ENCODE data around the gene FAM174C. TPM values are rescaled to one million over a fixed set of nuclear protein-coding genes. Genes with fewer than 3 reads are reported as not detected.
A peak's percentile ranks its signal among the peaks of the same experiment; 100 is the strongest.

Gene FAM174C
- total and polyA plus RNA-seq, 2 of the 8 experiments (the other 6 are each of a cell fraction or from before 2014, with no cell fraction given), result 44.5 to 125 TPM

GRCh38 chr19:1252821-1253513 lies 22.4 kb upstream of the FAM174C start:
- CTCF ChIA-PET (ENCODE audit: partially characterized antibody), result interaction anchor here (1.2 to 6.0 kb wide), 3 partner anchors 8 to 14 kb away, joined by 3 to 42 read pairs (median 4); no protein-coding TSS in a partner anchor
- WGBS, 2 experiments (ENCODE audit: extremely low coverage in 1 of 2, insufficient coverage in 1 of 2, insufficient read length in 1 of 2, insufficient replicate concordance in 2 of 2, low coverage in 1 of 2, low lambda C conversion rate in 2 of 2, missing lambda C conversion rate in 1 of 2), result 85% methylated on average over 7 of the region's 26 CpGs; no CpG with 5 or more reads in 1 of the 2 experiments

More at GRCh38 chr19:1252821-1253513, 22.4 kb upstream of the FAM174C start:
- peaks cover 2% of the 10 kb centered on the region; the same call in 1 of the 2 replicates for H3K23me2 ChIP-seq (ENCODE audit: low read depth, low read length)
- DNase-seq (ENCODE audit: low read depth in 1 of 2, low spot score in 2 of 2) (no peak), FAIRE-seq (no peak)
- no peak overlapping the region for H2BK20ac ChIP-seq (ENCODE audit: low read length)
- peak overlapping the region; percentile 23 to 83; a peak in 2 of 4 replicates for H3K4me2 ChIP-seq (ENCODE audit: insufficient read depth in 1 of 2, low read depth in 2 of 2, low read length in 2 of 2)
- no peak overlapping the region for H2AFZ ChIP-seq (ENCODE audit: low read length)
- TF ChIP-seq JUND (IDR thresholded peaks at IDR 0.05; ENCODE audit: low read length) (no peak), BRCA1 (IDR thresholded peaks at IDR 0.05; ENCODE audit: low read depth, low read length) (no peak), POLR2AphosphoS5 (IDR thresholded peaks at IDR 0.05; ENCODE audit: low read depth, low read length) (no peak; the same call in 1 of the 2 replicates), KDM4A (IDR thresholded peaks at IDR 0.05; ENCODE audit: low read depth, low read length, severe bottlenecking) (no peak)
- POLR2A ChIA-PET (ENCODE audit: partially characterized antibody), result interaction anchor here (0.6 to 19.4 kb wide), 8 partner anchors 8 to 716 kb away, joined by 3 to 456 read pairs (median 8); partner anchors contain the start of genes ATP5F1D, CIRBP, CNN2 and FAM174C
- no peaks in the 10 kb centered on the region; a peak in 1 of 7 replicates for H3K27me3 ChIP-seq (replicated peaks in 1 of 4; ENCODE audit: control insufficient read depth in 3 of 4, extremely low read depth in 1 of 4, insufficient read depth in 3 of 4, low read length in 3 of 4)
- H3K79me1 ChIP-seq (ENCODE audit: low read depth, low read length), result peaks cover 12% of the 10 kb centered on the region; the same call in 1 of the 2 replicates
- H4K5ac ChIP-seq (ENCODE audit: insufficient read length, low read depth, low read length), result no peak overlapping the region
- H2BK15ac ChIP-seq (ENCODE audit: low read length), result no peak overlapping the region
- peaks cover 22 to 33% of the 10 kb centered on the region in 2 experiments for H4K20me1 ChIP-seq (replicated peaks in 1 of 2; ENCODE audit: control insufficient read depth in 1 of 2, insufficient read depth in 2 of 2, low read length in 2 of 2)
- peak overlapping the region; percentile 6 for H3K56ac ChIP-seq (replicated peaks; ENCODE audit: insufficient read length, low read depth, low read length)
- H3K27ac ChIP-seq (ENCODE audit: low read depth, low read length), result no peak overlapping the region
- no peak overlapping the region; the same call in 1 of the 2 replicates for H2BK5ac ChIP-seq (ENCODE audit: low read depth, low read length)
- no peak overlapping the region for H4K8ac ChIP-seq (ENCODE audit: extremely low read depth, insufficient read depth, low read length)
- H3K4ac ChIP-seq (replicated peaks; ENCODE audit: insufficient read length, low read depth, low read length), result no peak overlapping the region
- no peak overlapping the region for H2AK5ac ChIP-seq (ENCODE audit: low read depth, low read length)
- peaks cover 26 to 69% (median 45%) of the 10 kb centered on the region in 4 experiments for H3K36me3 ChIP-seq (ENCODE audit: control insufficient read depth in 2 of 4, insufficient read depth in 4 of 4, low read length in 3 of 4)
- no peak overlapping the region for H4K91ac ChIP-seq (replicated peaks; ENCODE audit: insufficient read length, low read length)
- no peak overlapping the region for H3K23ac ChIP-seq (ENCODE audit: insufficient read length)
- H3K14ac ChIP-seq (ENCODE audit: insufficient read length), result no peak overlapping the region
- no peak overlapping the region for H3K18ac ChIP-seq (ENCODE audit: extremely low read depth, low read length)
- peaks cover 0 to 17% (median 12%) of the 10 kb centered on the region in 4 experiments; a peak in 6 of 7 replicates for H3K4me1 ChIP-seq (replicated peaks in 1 of 4; ENCODE audit: control insufficient read depth in 3 of 4, insufficient read depth in 4 of 4, low read length in 3 of 4)
- H3K9me3 ChIP-seq (ENCODE audit: insufficient read depth in 2 of 2, low read depth in 1 of 2, low read length in 1 of 2), result no peaks in the 10 kb centered on the region
- H3K9ac ChIP-seq (replicated peaks in 1 of 4; ENCODE audit: extremely low read depth in 1 of 4, low read depth in 3 of 4, low read length in 3 of 4), result no peak overlapping the region
- H3K4me3 ChIP-seq (ENCODE audit: extremely low read depth in 1 of 4, insufficient read depth in 2 of 4, low read depth in 3 of 4, low read length in 4 of 4), result peak overlapping the region in 1 of 4 experiments; percentile 99; a peak in 2 of 8 replicates
- H2BK120ac ChIP-seq (replicated peaks; ENCODE audit: low read depth, low read length), result no peak overlapping the region
- peaks cover 9 to 51% of the 10 kb centered on the region in 2 experiments for H3K79me2 ChIP-seq (ENCODE audit: control insufficient read depth in 1 of 2, insufficient read depth in 2 of 2, low read length in 2 of 2)
- H2BK12ac ChIP-seq (ENCODE audit: low read depth, low read length), result no peak overlapping the region

Measured in H1 (cell line).